Measurements from ENCODE around the gene CXCL17.

DNA sequence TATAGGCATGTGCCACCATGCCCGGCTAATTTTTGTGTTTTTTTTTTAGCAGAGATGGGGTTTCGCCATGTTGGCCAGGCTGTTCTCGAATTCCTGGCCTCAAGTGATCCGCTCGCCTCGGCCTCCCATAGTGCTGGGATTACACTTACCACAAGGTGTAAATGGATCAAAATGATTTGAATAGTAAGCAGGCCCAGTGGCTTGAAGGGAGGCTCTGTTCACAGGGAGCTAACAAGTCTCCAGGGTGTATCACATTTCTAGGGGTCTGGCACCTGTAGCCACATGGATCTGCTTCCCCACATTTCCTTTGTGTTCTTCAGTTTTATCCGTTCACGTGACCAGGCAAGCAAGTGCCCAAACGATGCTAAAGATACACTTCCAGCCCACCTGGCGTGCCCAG is 39.2 kb downstream of the CXCL17 start:
- TF ChIP-seq POLR2A (IDR thresholded peaks at IDR 0.05; ENCODE audit: low read depth, low read length) (no peak), TAF1 (IDR thresholded peaks at IDR 0.05; ENCODE audit: borderline replicate concordance, low read depth, low read length) (no peak)

Measured in GM12892 (cell line).